GM19467 (cell line): ENCODE data around the gene DDX18.
"Not testable (repeated sequence)": the region's sequence is repeated elsewhere in the genome, so short reads cannot be mapped to it uniquely, and the experiment has no call there.

ENCODE experiments used
- ATAC-seq: cut with Tn5 transposase; IDR thresholded peaks from one replicate; pipeline ENCODE4 v1.9.1; 2021; ENCODE audit warnings: mild to moderate bottlenecking, moderate library complexity; ENCODE audit not compliant: unreplicated experiment

Gene DDX18

DNA sequence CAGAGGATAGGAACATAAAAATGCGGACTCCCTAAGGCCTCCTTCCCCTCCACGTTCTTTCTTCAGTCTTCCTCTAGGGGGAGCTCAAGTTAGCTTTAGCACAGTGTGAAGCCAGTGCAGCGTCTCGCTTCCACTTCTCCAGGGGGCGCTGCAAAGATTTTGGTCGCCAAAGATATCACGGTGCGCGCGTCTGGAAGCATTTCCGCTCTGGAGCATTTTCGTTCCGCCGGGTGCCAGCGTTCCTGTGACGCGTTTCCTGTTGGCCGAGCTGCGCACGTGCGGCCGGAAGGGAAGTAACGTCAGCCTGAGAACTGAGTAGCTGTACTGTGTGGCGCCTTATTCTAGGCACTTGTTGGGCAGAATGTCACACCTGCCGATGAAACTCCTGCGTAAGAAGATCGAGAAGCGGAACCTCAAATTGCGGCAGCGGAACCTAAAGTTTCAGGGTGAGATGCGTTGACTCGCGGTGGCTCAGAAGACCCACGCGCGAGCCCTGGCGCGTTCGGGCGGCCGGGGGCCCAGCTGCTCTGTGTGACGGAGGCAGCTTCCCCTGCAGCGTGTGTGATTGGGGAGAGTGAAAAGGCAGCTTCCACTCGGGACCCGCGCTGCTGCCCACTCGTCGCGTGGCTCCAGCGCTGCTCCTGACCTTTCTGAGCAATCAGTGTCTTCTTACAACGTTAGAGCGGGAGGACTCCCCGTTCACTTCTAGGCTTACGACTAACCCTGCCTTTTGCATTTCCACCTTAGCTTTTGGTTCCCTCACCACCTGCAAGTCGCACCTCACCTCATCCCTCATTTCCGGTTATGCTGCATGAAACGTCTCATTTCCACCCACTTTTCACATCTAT is at the start of gene DDX18:
DDX18 (plus strand) TSS at position 275 of the 848 bp plus-strand sequence; CDS start at position 362, 87 bp downstream.
- peak; percentile 97 for ATAC-seq

- no peak for ATAC-seq
Observed at GRCh38 chr2:117770730-117771129, 43.8 kb upstream of the DDX18 start.

- no peak for ATAC-seq
Observed at GRCh38 chr2:117771969-117772630, 42.4 kb upstream of the DDX18 start.

GRCh38 chr2:117774716-117775115 is 39.8 kb upstream of the DDX18 start:
- no peak for ATAC-seq

GRCh38 chr2:117775703-117776219 is 38.7 kb upstream of the DDX18 start:
- ATAC-seq = no peak

DNA sequence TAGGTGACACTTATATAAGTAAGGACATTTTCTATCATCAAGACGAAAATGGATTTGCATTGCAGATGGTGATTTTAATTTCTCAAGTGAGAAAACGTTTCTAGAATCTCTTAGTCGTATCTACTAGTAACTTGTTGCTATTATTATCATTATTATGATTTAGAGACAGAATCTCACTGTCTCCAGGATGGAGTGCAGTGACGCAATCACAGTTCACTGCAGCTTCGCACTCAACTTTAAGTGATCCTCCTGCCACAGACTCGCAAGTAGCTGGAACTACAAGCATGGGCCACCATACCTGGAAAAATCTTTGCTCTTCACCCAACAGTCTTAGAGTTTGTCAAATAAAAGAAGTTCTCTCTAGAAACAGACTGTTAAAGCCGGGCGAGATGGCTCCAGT is 37.6 kb upstream of the DDX18 start:
- ATAC-seq = no peak

DNA sequence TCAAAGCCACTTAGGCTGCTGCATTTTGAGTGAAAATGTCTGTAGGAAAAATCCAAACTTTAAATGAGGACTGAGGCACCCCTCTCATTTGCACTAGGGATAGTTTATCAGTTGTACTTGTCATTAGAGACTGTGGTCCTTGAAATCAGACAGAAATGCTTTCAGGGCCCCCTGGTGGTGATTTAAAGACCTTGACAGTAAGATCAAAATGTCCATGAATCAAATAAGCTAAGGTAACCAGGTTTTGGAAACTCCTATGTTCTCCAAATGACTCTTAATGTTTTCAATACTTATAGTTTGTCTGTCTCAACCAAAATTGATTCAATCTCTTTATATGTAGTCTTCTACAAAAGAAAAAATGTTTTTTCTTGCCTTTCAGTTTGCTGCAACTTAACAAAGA is 28.8 kb upstream of the DDX18 start:
- no peak for ATAC-seq

DNA sequence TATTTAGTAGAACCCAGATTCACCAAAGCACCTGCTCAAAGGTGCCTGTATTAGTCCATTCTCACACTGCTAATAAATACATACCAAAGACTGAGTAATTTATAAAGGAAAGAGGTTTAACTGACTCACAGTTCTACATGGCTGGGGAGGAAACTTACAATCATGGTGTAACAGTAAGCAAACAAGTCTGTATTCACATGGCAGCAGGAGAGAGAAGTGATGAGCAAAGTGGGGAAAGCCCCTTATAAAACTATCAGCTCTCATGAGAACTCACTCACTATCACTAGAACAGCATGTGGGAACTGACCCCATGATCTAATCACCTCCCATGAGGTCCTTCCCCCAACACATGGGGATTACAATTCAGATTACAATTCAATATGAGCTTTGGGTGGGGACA is 28.0 kb upstream of the DDX18 start:
- ATAC-seq = no peak

DNA sequence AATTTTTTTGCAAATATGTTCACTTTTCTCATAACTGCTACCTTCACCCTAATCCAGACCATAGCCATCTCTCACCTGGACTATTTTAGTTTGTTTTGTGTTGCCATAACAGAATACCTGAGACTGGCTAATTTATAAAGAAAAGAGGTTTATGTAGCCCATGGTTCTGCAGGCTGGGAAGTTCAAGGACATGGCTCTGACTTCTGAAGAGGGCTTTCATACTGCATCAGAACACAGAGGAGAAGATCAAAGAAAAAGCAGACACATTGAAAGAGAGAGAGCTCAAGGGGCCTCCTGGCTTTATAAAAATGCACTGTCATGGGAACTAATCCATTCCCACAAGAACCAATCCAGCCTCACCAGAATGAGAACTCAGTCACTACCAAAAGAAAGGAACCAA is 25.0 kb upstream of the DDX18 start:
- no peak for ATAC-seq

- ATAC-seq = no peak
Observed at GRCh38 chr2:117794668-117795067, 19.8 kb upstream of the DDX18 start.

GRCh38 chr2:117801826-117802225 is 12.7 kb upstream of the DDX18 start:
- no peak for ATAC-seq

DNA sequence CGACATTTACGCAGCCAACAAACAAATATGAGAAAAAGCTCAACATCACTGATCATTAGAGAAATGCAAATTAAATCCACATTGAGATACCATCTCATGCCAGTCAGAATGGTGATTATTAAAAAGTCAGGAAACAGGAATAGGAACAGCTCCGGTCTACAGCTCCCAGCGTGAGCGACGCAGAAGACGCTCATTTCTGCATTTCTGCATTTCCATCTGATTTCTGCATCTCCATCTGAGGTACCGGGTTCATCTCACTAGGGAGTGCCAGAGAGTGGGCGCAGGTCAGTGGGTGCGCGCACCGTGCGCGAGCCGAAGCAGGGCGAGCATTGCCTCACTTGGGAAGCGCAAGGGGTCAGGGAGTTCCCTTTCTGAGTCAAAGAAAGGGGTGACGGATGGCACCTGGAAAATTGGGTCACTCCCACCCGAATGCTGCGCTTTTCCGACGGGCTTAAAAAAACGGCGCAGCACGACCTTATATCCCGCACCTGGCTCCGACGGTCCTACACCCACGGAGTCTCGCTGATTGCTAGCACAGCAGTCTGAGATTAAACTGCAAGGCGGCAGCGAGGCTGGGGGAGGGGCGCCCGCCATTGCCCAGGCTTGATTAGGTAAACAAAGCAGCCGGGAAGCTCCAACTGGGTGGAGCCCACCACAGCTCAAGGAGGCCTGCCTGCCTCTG is 10.7 kb upstream of the DDX18 start:
- ATAC-seq = not testable (repeated sequence)

DNA sequence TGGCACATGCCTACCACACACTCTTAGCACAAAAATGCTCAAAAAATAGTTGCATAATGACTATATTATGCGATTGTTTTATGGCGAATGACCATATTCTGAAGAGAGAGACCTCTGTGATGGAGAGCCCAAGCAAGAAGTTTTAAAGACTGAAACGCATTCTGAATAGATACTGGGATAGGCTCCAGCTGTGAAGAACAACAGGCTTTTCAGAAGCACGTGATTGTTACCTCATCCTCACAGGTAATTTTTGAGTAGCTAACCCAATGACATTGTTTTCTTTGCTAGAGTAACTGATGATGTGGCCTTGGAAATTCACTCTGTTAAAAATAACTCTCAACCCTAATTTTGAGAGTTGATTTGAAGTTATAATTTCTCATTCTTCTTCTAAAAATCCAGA is 2.0 kb upstream of the DDX18 start:
- ATAC-seq = no peak

GRCh38 chr2:117815946-117816345 is 1.5 kb downstream of the DDX18 start:
- no peak for ATAC-seq

- no peak for ATAC-seq
Observed at GRCh38 chr2:117818921-117819320, 4.4 kb downstream of the DDX18 start.

- ATAC-seq = no peak
Observed at GRCh38 chr2:117820444-117820843, 6.0 kb downstream of the DDX18 start.

DNA sequence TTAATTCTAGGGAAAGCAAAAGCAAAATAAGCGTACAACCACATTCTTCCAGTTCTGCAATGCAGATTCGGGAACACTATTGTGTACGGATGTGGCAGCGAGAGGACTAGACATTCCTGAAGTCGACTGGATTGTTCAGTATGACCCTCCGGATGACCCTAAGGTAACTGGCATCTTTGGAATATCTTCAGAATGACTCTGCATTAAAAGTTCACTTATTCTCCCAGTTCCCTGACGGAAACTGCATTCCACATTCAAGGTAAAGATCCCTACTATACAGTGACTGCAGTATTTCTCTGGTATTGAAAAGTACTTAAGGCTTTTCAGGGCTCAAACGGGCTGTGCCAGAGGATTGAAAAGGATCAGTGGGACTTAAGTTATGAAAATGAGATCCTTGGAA is 10.9 kb downstream of the DDX18 start:
- ATAC-seq = no peak

DNA sequence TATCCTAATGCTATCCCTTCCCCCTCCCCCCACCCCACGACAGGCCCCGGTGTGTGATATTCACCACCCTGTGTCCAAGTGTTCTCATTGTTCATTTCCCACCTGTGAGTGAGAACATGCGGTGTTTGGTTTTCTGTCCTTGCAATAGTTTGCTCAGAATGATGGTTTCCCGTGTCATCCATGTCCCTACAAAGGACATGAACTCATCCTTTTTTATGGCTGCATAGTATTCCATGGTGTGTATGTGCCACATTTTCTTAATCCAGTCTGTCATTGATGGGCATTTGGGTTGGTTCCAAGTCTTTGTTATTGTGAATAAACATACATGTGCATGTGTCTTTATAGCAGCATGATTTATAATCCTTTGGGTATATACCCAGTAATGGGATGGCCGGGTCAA is 13.0 kb downstream of the DDX18 start:
- not testable (repeated sequence) for ATAC-seq

- no peak for ATAC-seq
Observed at GRCh38 chr2:117828870-117829269, 14.4 kb downstream of the DDX18 start.

DNA sequence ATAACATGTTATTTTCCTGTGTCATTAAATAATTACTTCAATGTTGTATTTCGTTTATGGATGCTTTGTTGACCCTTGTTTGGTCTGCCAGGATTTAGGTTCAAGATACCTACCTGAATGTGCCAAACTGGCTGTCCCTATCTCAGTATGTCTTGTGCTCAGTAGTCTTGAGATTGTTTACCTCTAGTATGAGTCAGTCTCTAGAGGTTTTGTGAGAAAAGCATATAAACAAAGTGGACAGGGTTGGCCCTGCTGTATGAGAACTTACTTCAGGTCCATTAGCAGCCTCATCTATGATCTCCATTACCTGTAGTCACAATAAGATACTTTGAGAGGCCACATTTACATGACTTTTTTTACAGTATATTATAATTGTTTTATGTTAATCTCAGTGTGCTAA is 17.8 kb downstream of the DDX18 start:
- ATAC-seq = no peak

DNA sequence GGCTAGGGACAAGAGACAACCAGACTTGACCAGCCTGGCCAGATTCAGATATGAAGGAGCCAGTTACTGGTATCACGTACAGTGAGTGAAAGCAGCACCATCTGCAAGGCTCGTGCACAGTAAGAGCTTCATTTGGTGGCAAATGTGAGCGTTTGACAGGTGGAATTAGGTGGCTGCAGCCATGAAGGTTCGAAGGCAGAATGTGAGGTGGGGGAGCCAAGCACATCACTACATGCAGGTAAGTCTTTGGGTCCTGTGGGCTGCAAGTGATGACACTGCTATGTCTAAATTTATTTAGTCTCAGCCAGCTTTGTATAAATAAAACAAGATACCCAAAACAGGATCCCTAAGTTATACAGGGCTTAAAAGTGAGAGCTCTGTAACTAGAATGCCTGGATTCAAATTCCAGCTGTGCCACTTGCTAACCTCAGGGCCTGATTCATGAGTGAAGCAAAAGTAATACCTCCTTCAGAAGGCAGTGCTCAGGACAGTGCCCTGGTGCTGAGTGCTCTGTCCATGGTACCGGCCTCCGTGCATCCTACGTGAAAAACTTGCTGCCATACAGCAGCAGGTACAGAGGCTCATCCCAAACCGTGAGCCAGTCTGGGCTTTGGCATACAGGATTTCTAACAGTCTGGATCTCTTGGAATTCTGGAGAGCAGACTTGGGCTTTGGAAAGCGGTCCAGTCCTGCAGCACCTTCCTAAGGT is 18.6 kb downstream of the DDX18 start:
- no peak for ATAC-seq
